H9 (cell line): ENCODE measurements around the gene SLC9A4. TPM values are rescaled to one million over a fixed set of nuclear protein-coding genes. Genes with fewer than 3 reads are reported as not detected.

Experiments
- DNase-seq: peaks from one replicate; pipeline ENCODE4 v3.0.0-alpha.2; 2017
- H2AFZ ChIP-seq: one replicate; pipeline ENCODE4 v1.6.1; 2013; ENCODE audit warnings: mild to moderate bottlenecking, low read length, control low read depth, moderate library complexity
- H2AK5ac ChIP-seq: 2 replicates; pipeline ENCODE4 v1.6.1; 2013; ENCODE audit warnings: low read length, control low read depth, mixed read lengths; ENCODE audit not compliant: insufficient read length
- H2BK120ac ChIP-seq: one replicate; pipeline ENCODE4 v1.6.1; 2013; ENCODE audit warnings: low read depth, mild to moderate bottlenecking, low read length, control low read depth, inconsistent platforms; ENCODE audit not compliant: poor library complexity, severe bottlenecking
- H2BK12ac ChIP-seq: 2 replicates; pipeline ENCODE4 v1.6.1; 2013; ENCODE audit warnings: low read length, control low read depth, mixed read lengths, low read depth; ENCODE audit not compliant: insufficient read length
- H2BK15ac ChIP-seq: 2 replicates; pipeline ENCODE4 v1.6.1; 2013; ENCODE audit warnings: low read depth, low read length, control low read depth
- H2BK20ac ChIP-seq: one replicate; pipeline ENCODE4 v1.6.1; 2013; ENCODE audit warnings: low read depth, mild to moderate bottlenecking, low read length, control low read depth, inconsistent platforms; ENCODE audit not compliant: poor library complexity, severe bottlenecking
- H2BK5ac ChIP-seq: 2 replicates; pipeline ENCODE4 v1.6.1; 2013; ENCODE audit warnings: low read length, control low read depth, mixed read lengths; ENCODE audit not compliant: insufficient read length
- H3K14ac ChIP-seq: 2 replicates; pipeline ENCODE4 v1.6.1; 2013; ENCODE audit warnings: low read length, control low read depth; ENCODE audit not compliant: insufficient read depth
- H3K18ac ChIP-seq: 2 replicates; pipeline ENCODE4 v1.6.1; 2013; ENCODE audit warnings: low read depth, mild to moderate bottlenecking, mixed read lengths, low read length, control low read depth; ENCODE audit not compliant: insufficient read length
- H3K23ac ChIP-seq: 2 replicates; pipeline ENCODE4 v1.6.1; 2013; ENCODE audit warnings: low read length, control low read depth, mixed read lengths, low read depth; ENCODE audit not compliant: insufficient read length
- H3K23me2 ChIP-seq: 2 replicates; pipeline ENCODE4 v1.6.1; 2013; ENCODE audit warnings: low read depth, mild to moderate bottlenecking, mixed read lengths, low read length, control low read depth; ENCODE audit not compliant: insufficient read length, poor library complexity, severe bottlenecking
- H3K27ac ChIP-seq: 2 replicates; pipeline ENCODE4 v1.5.1; 2013; ENCODE audit warnings: low read length, control low read depth, mixed read lengths, low read depth; ENCODE audit not compliant: insufficient read length
- H3K27me3 ChIP-seq: 2 replicates; pipeline ENCODE4 v1.6.1; 2013; ENCODE audit warnings: low read length, control low read depth, inconsistent platforms; ENCODE audit not compliant: insufficient read depth
- H3K4ac ChIP-seq: 2 replicates; pipeline ENCODE4 v1.6.1; 2013; ENCODE audit warnings: low read depth, mild to moderate bottlenecking, control low read depth, inconsistent platforms, low read length, moderate library complexity
- H3K4me1 ChIP-seq: 2 replicates; pipeline ENCODE4 v1.6.1; 2013; ENCODE audit warnings: low read length, control low read depth, inconsistent platforms; ENCODE audit not compliant: insufficient read depth
- H3K4me2 ChIP-seq: 2 replicates; pipeline ENCODE4 v1.6.1; 2013; ENCODE audit warnings: low read length, control low read depth, mixed read lengths; ENCODE audit not compliant: insufficient read length, insufficient read depth
- H3K56ac ChIP-seq: 2 replicates; pipeline ENCODE4 v1.6.1; 2013; ENCODE audit warnings: low read depth, mild to moderate bottlenecking, mixed read lengths, low read length, control low read depth; ENCODE audit not compliant: insufficient read length
- H3K79me1 ChIP-seq: 2 replicates; pipeline ENCODE4 v1.6.1; 2013; ENCODE audit warnings: low read depth, mild to moderate bottlenecking, moderate library complexity, low read length, control low read depth, inconsistent platforms; ENCODE audit not compliant: insufficient read depth, poor library complexity, severe bottlenecking
- H3K79me2 ChIP-seq: 2 replicates; pipeline ENCODE4 v1.6.1; 2013; ENCODE audit warnings: low read length, control low read depth, inconsistent platforms; ENCODE audit not compliant: insufficient read depth
- H3K9ac ChIP-seq: 2 replicates; pipeline ENCODE4 v1.6.1; 2013; ENCODE audit warnings: low read length, control low read depth, mixed read lengths; ENCODE audit not compliant: insufficient read length; ENCODE audit errors: extremely low read depth
- H3K9me3 ChIP-seq: one replicate; pipeline ENCODE4 v1.6.1; 2013; ENCODE audit warnings: low read depth, low read length, inconsistent platforms; ENCODE audit not compliant: control insufficient read depth
- H3T11ph ChIP-seq: one replicate; pipeline ENCODE4 v1.6.1; 2013; ENCODE audit warnings: mild to moderate bottlenecking, low read length, control low read depth, inconsistent platforms
- H4K20me1 ChIP-seq: one replicate; pipeline ENCODE4 v1.6.1; 2013; ENCODE audit not compliant: control insufficient read depth, insufficient read length, insufficient read depth
- H4K5ac ChIP-seq: 2 replicates; pipeline ENCODE4 v1.6.1; 2013; ENCODE audit warnings: low read depth, mild to moderate bottlenecking, mixed read lengths, low read length, control low read depth; ENCODE audit not compliant: insufficient read length
- H4K8ac ChIP-seq: replicated peaks from 2 replicates; pipeline ENCODE4 v1.6.1; 2013; ENCODE audit warnings: low read length, control low read depth, mixed read lengths, low read depth; ENCODE audit not compliant: insufficient read length
- H4K91ac ChIP-seq: 2 replicates; pipeline ENCODE4 v1.6.1; 2013; ENCODE audit warnings: low read depth, mild to moderate bottlenecking, moderate library complexity, mixed read lengths, low read length, control low read depth; ENCODE audit not compliant: insufficient read length
- H3K27ac Mint-ChIP-seq, 3 experiments: 2 replicates in 2 of 3; 3 replicates in 1 of 3; pipeline ENCODE4 v1.8.0; 2020 to 2021; ENCODE audit warnings: mixed read lengths in 3 of 3, mild to moderate bottlenecking in 1 of 3, moderate library complexity in 1 of 3
- H3K27me3 Mint-ChIP-seq: 2 replicates; pipeline ENCODE4 v1.8.0; 2021; ENCODE audit warnings: low read depth, mild to moderate bottlenecking, moderate library complexity, mixed read lengths
- H3K36me3 Mint-ChIP-seq, 3 experiments: 2 replicates in 2 of 3; 3 replicates in 1 of 3; pipeline ENCODE4 v1.8.0; 2020 to 2021; ENCODE audit warnings: low read depth in 3 of 3, mixed read lengths in 3 of 3; ENCODE audit not compliant: insufficient read depth in 1 of 3
- H3K4me1 Mint-ChIP-seq, 2 experiments: 2 replicates each; pipeline ENCODE4 v1.8.0; 2020; ENCODE audit warnings: mixed read lengths in 2 of 2
- H3K4me3 Mint-ChIP-seq, 2 experiments: 2 replicates in 1 of 2; 3 replicates in 1 of 2; pipeline ENCODE4 v1.8.0; 2020 to 2021; ENCODE audit warnings: mild to moderate bottlenecking in 2 of 2, mixed read lengths in 2 of 2, moderate library complexity in 1 of 2
- H3K9me3 Mint-ChIP-seq, 2 experiments: 2 replicates in 1 of 2; 3 replicates in 1 of 2; pipeline ENCODE4 v1.8.0; 2020; ENCODE audit warnings: mild to moderate bottlenecking in 2 of 2, mixed read lengths in 2 of 2, moderate library complexity in 1 of 2
- WGBS: extraction: QIAGEN DNeasy Blood & Tissue Kit; methylation state at CpG from one replicate; pipeline ENCODE4 v1.1.7; 2013; ENCODE audit warnings: missing lambda C conversion rate, low lambda C conversion rate, mixed read lengths; ENCODE audit not compliant: insufficient read length; ENCODE audit errors: extremely low coverage; 5-methylcytosine and 5-hydroxymethylcytosine counted together
- total RNA-seq: library from RNA; stranded (reverse); gene quantifications from 2 replicates; pipeline ENCODE4 v1.2.1, GENCODE V29; 2021
- TF ChIP-seq, protein P1 (sequence below): fragments of 200-600 bp; sonication (generic); conservative IDR thresholded peaks from 3 replicates; pipeline ENCODE4 v1.8.0; 2021; ENCODE audit warnings: antibody characterized with exemption, mild to moderate bottlenecking

The SLC9A4 gene
- total RNA-seq, 1 experiment from 2014 or later: not detected

DNA sequence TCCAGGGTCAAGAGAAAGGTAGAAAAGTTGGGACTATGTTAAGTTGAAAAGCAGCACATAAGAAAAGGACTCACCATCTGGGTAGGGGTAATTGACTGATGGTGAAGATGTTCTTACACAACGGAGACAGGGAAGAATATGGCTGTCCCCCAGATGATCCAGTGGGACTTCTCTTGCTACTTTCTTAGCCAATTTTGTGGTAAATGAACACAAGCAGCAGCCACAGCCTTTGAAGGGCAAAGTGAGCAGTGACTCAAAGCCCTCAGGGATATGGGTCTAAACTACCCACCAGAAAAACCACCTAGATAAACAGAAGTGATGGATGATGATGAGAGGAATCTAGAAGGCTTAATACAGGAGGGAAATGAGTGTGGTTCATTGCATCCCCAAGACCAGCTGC lies 80.6 kb downstream of the SLC9A4 start:
- WGBS: no CpG with 5 or more reads among the region's 1 CpG
- TF ChIP-seq, protein P1, sequence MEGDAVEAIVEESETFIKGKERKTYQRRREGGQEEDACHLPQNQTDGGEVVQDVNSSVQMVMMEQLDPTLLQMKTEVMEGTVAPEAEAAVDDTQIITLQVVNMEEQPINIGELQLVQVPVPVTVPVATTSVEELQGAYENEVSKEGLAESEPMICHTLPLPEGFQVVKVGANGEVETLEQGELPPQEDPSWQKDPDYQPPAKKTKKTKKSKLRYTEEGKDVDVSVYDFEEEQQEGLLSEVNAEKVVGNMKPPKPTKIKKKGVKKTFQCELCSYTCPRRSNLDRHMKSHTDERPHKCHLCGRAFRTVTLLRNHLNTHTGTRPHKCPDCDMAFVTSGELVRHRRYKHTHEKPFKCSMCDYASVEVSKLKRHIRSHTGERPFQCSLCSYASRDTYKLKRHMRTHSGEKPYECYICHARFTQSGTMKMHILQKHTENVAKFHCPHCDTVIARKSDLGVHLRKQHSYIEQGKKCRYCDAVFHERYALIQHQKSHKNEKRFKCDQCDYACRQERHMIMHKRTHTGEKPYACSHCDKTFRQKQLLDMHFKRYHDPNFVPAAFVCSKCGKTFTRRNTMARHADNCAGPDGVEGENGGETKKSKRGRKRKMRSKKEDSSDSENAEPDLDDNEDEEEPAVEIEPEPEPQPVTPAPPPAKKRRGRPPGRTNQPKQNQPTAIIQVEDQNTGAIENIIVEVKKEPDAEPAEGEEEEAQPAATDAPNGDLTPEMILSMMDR: no peak
- Histone ChIP-seq H3K4me1 (no peaks in the 10 kb centered on the region), H3K4me2 (no peak overlapping the region), H3K27ac (no peak overlapping the region), H2AK5ac (no peak overlapping the region), H3K9ac (no peak overlapping the region), H3K27me3 (no peaks in the 10 kb centered on the region; the same call in 1 of the 2 replicates), H4K5ac (no peak overlapping the region), H3K79me2 (no peaks in the 10 kb centered on the region), H3K9me3 (no peaks in the 10 kb centered on the region), H3K79me1 (no peaks in the 10 kb centered on the region), H3T11ph (no peak overlapping the region), H3K23ac (no peak overlapping the region), H2AFZ (no peak overlapping the region), H4K91ac (no peak overlapping the region), H2BK120ac (no peak overlapping the region), H3K56ac (no peak overlapping the region), H2BK20ac (no peak overlapping the region), H4K8ac (no peak overlapping the region), H4K20me1 (no peaks in the 10 kb centered on the region), H3K14ac (no peak overlapping the region), H3K23me2 (no peaks in the 10 kb centered on the region), H3K18ac (no peak overlapping the region), H2BK15ac (no peak overlapping the region), H2BK12ac (no peak overlapping the region), H2BK5ac (no peak overlapping the region), H3K4ac (no peak overlapping the region)
- H3K27ac Mint-ChIP-seq: no peak overlapping the region
- no peaks in the 10 kb centered on the region; the same call in none of the 2 replicates for H3K27me3 Mint-ChIP-seq
- DNase-seq: no peak
- peaks cover 0 to 4% (median 2%) of the 10 kb centered on the region in 3 experiments; a peak in 2 of 7 replicates for H3K36me3 Mint-ChIP-seq
- H3K4me1 Mint-ChIP-seq: no peaks in the 10 kb centered on the region
- no peak overlapping the region for H3K4me3 Mint-ChIP-seq
- peaks cover 7 to 9% of the 10 kb centered on the region in 2 experiments; a peak in 4 of 5 replicates for H3K9me3 Mint-ChIP-seq
